HCT116 (cell line): ENCODE data around the gene NOSIP. TPM values are rescaled to one million over a fixed set of nuclear protein-coding genes. Genes with fewer than 3 reads are reported as not detected.

Source experiments
- ATAC-seq: fragments of 200-7000 bp; cut with Tn5 transposase; 2 replicates; pipeline ENCODE4 v1.9.1; 2020; ENCODE audit warnings: mild to moderate bottlenecking, moderate library complexity
- BruUV-seq: library from RNA; stranded (reverse); fragments of 400-500 nt; replicated peaks from 2 replicates; lab custom pipeline; 2021; lab: Mats Ljungman, UMichigan
- CTCF ChIA-PET: fragments of 300-600 bp; sonication (Branson Sonifier 250); formaldehyde crosslinking; loops from one replicate; lab custom pipeline; 2021; ENCODE audit warnings: antibody characterized with exemption; lab: Charles Lee
- POLR2A ChIA-PET: fragments of 300-600, 350-600 bp; sonication (Branson Sonifier 250); formaldehyde crosslinking; loops from one replicate; lab custom pipeline; 2021; ENCODE audit warnings: antibody characterized with exemption; lab: Charles Lee
- RAD21 ChIA-PET, 2 experiments: fragments of 300-600 bp; sonication (Branson Sonifier 250); formaldehyde crosslinking; loops; one replicate each; lab custom pipeline; 2023; ENCODE audit warnings: low total read pairs in 2 of 2; ENCODE audit not compliant: uncharacterized antibody in 2 of 2, unreplicated experiment in 2 of 2, low non-redundant PET in 1 of 2; lab: Charles Lee
- DNase-seq: peaks from one replicate; pipeline ENCODE4 v3.0.0-alpha.2; 2010; ENCODE audit warnings: low read depth, low spot score
- H2AFZ ChIP-seq: fragments of 200-600 bp; shearing (Covaris generic), sonication (generic); 2 replicates; pipeline ENCODE4 v1.6.1; 2017; ENCODE audit warnings: low read depth, mixed run types, mixed read lengths, antibody characterized with exemption, low read length; ENCODE audit not compliant: poor library complexity, severe bottlenecking
- H3K27ac ChIP-seq: 2 replicates; pipeline ENCODE4 v1.5.1; 2012; ENCODE audit warnings: low read depth, low read length
- H3K27me3 ChIP-seq: fragments of 200-600 bp; sonication (generic); 2 replicates; pipeline ENCODE4 v1.6.1; 2016; ENCODE audit warnings: mixed run types, low read length, mixed read lengths; ENCODE audit not compliant: insufficient read depth
- H3K36me3 ChIP-seq, 2 experiments: fragments of 200-500 bp in 1 of 2; fragments of 200-600 bp in 1 of 2; sonication (Bioruptor generic) in 1 of 2; sonication (generic) in 1 of 2; 2 replicates each; pipeline versions ENCODE4 v1.5.1 to v1.6.1; 2014 to 2016; ENCODE audit warnings: low read length in 2 of 2, inconsistent platforms in 1 of 2, mixed read lengths in 1 of 2, mixed run types in 1 of 2; ENCODE audit not compliant: insufficient read depth in 2 of 2, control insufficient read depth in 1 of 2
- H3K4me1 ChIP-seq, 2 experiments: fragments of 200-600 bp in 1 of 2; sonication (generic) in 1 of 2; 2 replicates each; pipeline versions ENCODE4 v1.5.1 to v1.6.1; 2012 to 2017; ENCODE audit warnings: low read length in 2 of 2, inconsistent platforms in 1 of 2, mild to moderate bottlenecking in 1 of 2, mixed read lengths in 1 of 2, mixed run types in 1 of 2, moderate library complexity in 1 of 2; ENCODE audit not compliant: insufficient read depth in 2 of 2, control insufficient read depth in 1 of 2
- H3K4me2 ChIP-seq: fragments of 200-600 bp; sonication (generic); 2 replicates; pipeline ENCODE4 v1.6.1; 2017; ENCODE audit warnings: mixed run types, low read length, mixed read lengths
- H3K4me3 ChIP-seq, 2 experiments: fragments of 200-600 bp in 1 of 2; sonication (generic) in 1 of 2; replicated peaks in 1 of 2; 2 replicates each; pipeline ENCODE4 v1.5.1; 2011 to 2016; ENCODE audit warnings: low read length in 2 of 2, control low read depth in 1 of 2, low read depth in 1 of 2, mild to moderate bottlenecking in 1 of 2, mixed read lengths in 1 of 2, mixed run types in 1 of 2
- H3K79me2 ChIP-seq: fragments of 200-600 bp; sonication (generic); 2 replicates; pipeline ENCODE4 v1.6.1; 2017; ENCODE audit warnings: mild to moderate bottlenecking, mixed run types, low read length, moderate library complexity, mixed read lengths; ENCODE audit not compliant: insufficient read depth
- H3K9ac ChIP-seq: fragments of 200-600 bp; sonication (generic); 2 replicates; pipeline ENCODE4 v1.6.1; 2016; ENCODE audit warnings: low read length, mixed read lengths
- H3K9me2 ChIP-seq: fragments of 200-600 bp; sonication (generic), shearing (Covaris generic); 2 replicates; pipeline ENCODE4 v1.6.1; 2017; ENCODE audit warnings: mixed run types, mild to moderate bottlenecking, moderate library complexity; ENCODE audit not compliant: insufficient read depth
- H3K9me3 ChIP-seq, 2 experiments: fragments of 200-500 bp in 1 of 2; fragments of 200-600 bp in 1 of 2; sonication (Bioruptor generic) in 1 of 2; sonication (generic) in 1 of 2; 2 replicates each; pipeline ENCODE4 v1.6.1; 2014 to 2017; ENCODE audit warnings: low read length in 2 of 2, mixed read lengths in 2 of 2, inconsistent platforms in 1 of 2, low read depth in 1 of 2, mild to moderate bottlenecking in 1 of 2, mixed run types in 1 of 2, moderate library complexity in 1 of 2; ENCODE audit not compliant: control insufficient read depth in 1 of 2, insufficient read depth in 1 of 2
- H4K20me1 ChIP-seq: fragments of 200-600 bp; sonication (generic), shearing (Covaris generic); 2 replicates; pipeline ENCODE4 v1.6.1; 2017; ENCODE audit warnings: mixed run types, mild to moderate bottlenecking, moderate library complexity; ENCODE audit not compliant: insufficient read depth
- CBX3 ChIP-seq: IDR thresholded peaks from 2 replicates; pipeline ENCODE4 v1.6.1; 2012; ENCODE audit warnings: low read depth
- ELF1 ChIP-seq: IDR thresholded peaks from 2 replicates; pipeline ENCODE4 v1.6.1; 2012; ENCODE audit warnings: low read depth, borderline replicate concordance
- POLR2A ChIP-seq: IDR thresholded peaks from 2 replicates; pipeline ENCODE4 v1.7.0; 2011; ENCODE audit warnings: borderline replicate concordance; ENCODE audit not compliant: insufficient read depth, insufficient read length; ENCODE audit errors: extremely low read depth
- POLR2AphosphoS5 ChIP-seq: IDR thresholded peaks from 2 replicates; pipeline ENCODE4 v1.6.1; 2011; ENCODE audit warnings: mild to moderate bottlenecking, low read depth, low read length, moderate library complexity
- TCF7L2 ChIP-seq: IDR thresholded peaks from 2 replicates; pipeline ENCODE4 v1.7.0; 2011; ENCODE audit warnings: borderline replicate concordance, inconsistent platforms; ENCODE audit not compliant: insufficient read depth, insufficient read length; ENCODE audit errors: extremely low read depth
- intact Hi-C: fragments of 100-400 bp; cut with micrococcal nuclease; formaldehyde crosslinking; loops from 2 replicates; pipeline ENCODE4 v1.10.0; 2022
- total RNA-seq: library from RNA; stranded (reverse); gene quantifications from one replicate; pipeline ENCODE4 v1.2.1, GENCODE V29; 2021; ENCODE audit not compliant: unreplicated experiment
- TF ChIP-seq, protein P1 (sequence below): IDR thresholded peaks from 2 replicates; pipeline ENCODE4 v1.6.1; 2011; ENCODE audit warnings: mild to moderate bottlenecking, low read length, moderate library complexity; ENCODE audit not compliant: insufficient replicate concordance; ENCODE audit errors: extremely low read depth

The NOSIP gene
- total RNA-seq, 1 experiment from 2014 or later, result 133 TPM

DNA sequence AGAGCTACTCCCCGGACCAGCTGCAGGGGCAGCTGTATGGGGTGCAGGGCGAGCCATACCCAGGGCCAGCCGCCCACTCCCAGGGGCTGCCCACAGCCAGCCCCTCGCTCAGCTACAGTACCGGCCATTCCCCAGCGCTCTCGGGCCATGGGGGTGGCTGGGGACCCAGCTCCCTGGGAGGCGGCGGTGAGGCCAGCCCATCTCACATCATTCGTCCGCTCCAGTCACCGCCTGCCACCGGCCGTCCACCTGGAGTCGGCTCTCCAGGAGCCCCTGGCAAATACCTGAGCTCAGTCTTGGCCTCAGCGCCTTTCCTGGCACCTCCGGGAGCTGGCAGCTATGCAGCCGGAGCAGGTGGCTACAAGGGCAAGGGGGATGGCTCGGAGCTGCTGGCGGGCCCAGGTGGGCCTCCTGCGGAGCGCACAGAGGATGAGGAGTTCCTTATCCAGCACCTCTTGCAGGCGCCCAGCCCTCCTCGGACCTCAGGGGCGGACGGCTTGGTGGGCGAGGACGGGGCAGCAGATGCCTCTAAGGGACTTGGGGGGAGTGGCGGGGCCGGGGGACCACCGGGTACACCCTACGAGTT lies 15.6 kb upstream of the NOSIP start:
- Histone ChIP-seq H3K27me3 (no peaks in the 10 kb centered on the region), H3K27ac (no peak overlapping the region), H3K4me1 (peaks cover 6 to 21% of the 10 kb centered on the region in 2 experiments; a peak in 3 of 4 replicates), H2AFZ (no peak overlapping the region), H3K79me2 (peaks cover 65% of the 10 kb centered on the region), H3K36me3 (peaks cover 25 to 41% of the 10 kb centered on the region in 2 experiments; a peak in 3 of 4 replicates), H3K9ac (no peak overlapping the region), H3K9me2 (no peaks in the 10 kb centered on the region), H3K9me3 (no peaks in the 10 kb centered on the region), H3K4me2 (no peak overlapping the region), H3K4me3 (no peak overlapping the region), H4K20me1 (peaks cover 8% of the 10 kb centered on the region; the same call in 1 of the 2 replicates)
- intact Hi-C loops, result no loop called here
- POLR2A ChIA-PET, result no interaction called here
- no TSS peak for BruUV-seq
- RAD21 ChIA-PET, result no interaction called here
- no peak for ATAC-seq
- no peak for DNase-seq
- no peak for TF ChIP-seq ELF1
- TF ChIP-seq POLR2A, result no peak
- TF ChIP-seq, protein P1, sequence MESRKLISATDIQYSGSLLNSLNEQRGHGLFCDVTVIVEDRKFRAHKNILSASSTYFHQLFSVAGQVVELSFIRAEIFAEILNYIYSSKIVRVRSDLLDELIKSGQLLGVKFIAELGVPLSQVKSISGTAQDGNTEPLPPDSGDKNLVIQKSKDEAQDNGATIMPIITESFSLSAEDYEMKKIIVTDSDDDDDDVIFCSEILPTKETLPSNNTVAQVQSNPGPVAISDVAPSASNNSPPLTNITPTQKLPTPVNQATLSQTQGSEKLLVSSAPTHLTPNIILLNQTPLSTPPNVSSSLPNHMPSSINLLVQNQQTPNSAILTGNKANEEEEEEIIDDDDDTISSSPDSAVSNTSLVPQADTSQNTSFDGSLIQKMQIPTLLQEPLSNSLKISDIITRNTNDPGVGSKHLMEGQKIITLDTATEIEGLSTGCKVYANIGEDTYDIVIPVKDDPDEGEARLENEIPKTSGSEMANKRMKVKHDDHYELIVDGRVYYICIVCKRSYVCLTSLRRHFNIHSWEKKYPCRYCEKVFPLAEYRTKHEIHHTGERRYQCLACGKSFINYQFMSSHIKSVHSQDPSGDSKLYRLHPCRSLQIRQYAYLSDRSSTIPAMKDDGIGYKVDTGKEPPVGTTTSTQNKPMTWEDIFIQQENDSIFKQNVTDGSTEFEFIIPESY, result no peak
- no peak for TF ChIP-seq TCF7L2
- TF ChIP-seq CBX3, result no peak
- no peak for TF ChIP-seq POLR2AphosphoS5
- CTCF ChIA-PET, result no interaction called here
